Activated CD4-positive, alpha-beta memory T cell treated with anti-CD3 and anti-CD28 coated beads for 36 hours (primary cell): Measurements from ENCODE around the gene THAP12. TPM values are rescaled to one million over a fixed set of nuclear protein-coding genes. Genes with fewer than 3 reads are reported as not detected.

Experiments used
- CTCF ChIA-PET: fragments of 350-600 bp; sonication (Branson Sonifier 250); formaldehyde crosslinking; loops from one replicate; lab custom pipeline; 2021; ENCODE audit warnings: antibody characterized with exemption, inconsistent platforms; lab: Charles Lee
- POLR2A ChIA-PET: fragments of 350-600 bp; sonication (Branson Sonifier 250); formaldehyde crosslinking; loops from one replicate; lab custom pipeline; 2021; ENCODE audit warnings: antibody characterized with exemption; lab: Charles Lee
- DNase-seq: peaks from one replicate; pipeline ENCODE4 v3.0.0-alpha.2; 2020
- H3K27ac Mint-ChIP-seq: one replicate; pipeline ENCODE4 v1.8.0; 2021; ENCODE audit warnings: mixed read lengths
- H3K27me3 Mint-ChIP-seq: one replicate; pipeline ENCODE4 v1.8.0; 2021; ENCODE audit warnings: mixed read lengths
- H3K36me3 Mint-ChIP-seq: one replicate; pipeline ENCODE4 v1.8.0; 2021; ENCODE audit warnings: mixed read lengths
- H3K4me1 Mint-ChIP-seq: one replicate; pipeline ENCODE4 v1.8.0; 2021; ENCODE audit warnings: low read depth, mixed read lengths
- H3K4me3 Mint-ChIP-seq: one replicate; pipeline ENCODE4 v1.8.0; 2021; ENCODE audit warnings: mild to moderate bottlenecking, mixed read lengths
- H3K9me3 Mint-ChIP-seq: one replicate; pipeline ENCODE4 v1.8.0; 2021; ENCODE audit warnings: mixed read lengths
- intact Hi-C: fragments of 100-400 bp; cut with micrococcal nuclease; formaldehyde crosslinking; loops from one replicate; pipeline ENCODE4 v1.15.1; 2023
- total RNA-seq, 2 experiments: library from RNA; stranded (reverse); gene quantifications; one replicate each; pipeline ENCODE4 v1.2.3, GENCODE V29; 2021

THAP12 gene
- total RNA-seq, 2 experiments from 2014 or later = 46.2 to 49.2 TPM

DNA sequence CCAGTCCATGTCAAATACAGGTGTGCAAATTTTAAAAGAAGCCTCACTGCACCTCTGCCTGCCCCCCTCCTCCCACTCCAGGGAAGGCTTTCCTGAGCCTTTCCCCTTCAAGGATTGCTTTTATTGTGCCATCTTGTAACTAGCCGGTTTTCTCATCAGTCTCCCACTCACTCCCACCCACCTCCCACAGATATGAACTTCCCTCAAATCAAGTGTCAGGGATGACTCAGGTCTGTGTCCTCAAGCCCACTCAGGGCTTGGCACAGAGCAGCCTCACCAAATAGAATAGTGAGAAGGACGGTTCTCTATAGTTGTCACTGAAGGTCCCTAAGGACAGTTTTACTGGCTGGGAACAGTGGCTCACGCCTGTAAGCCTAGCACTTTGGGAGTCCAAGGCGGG is 43.0 kb downstream of the THAP12 start:
- H3K4me3 Mint-ChIP-seq = no peak overlapping the region
- peaks cover 21% of the 10 kb centered on the region for H3K4me1 Mint-ChIP-seq
- DNase-seq = no peak
- POLR2A ChIA-PET = no interaction called here
- H3K36me3 Mint-ChIP-seq = peaks cover 3% of the 10 kb centered on the region
- no peak overlapping the region for H3K27ac Mint-ChIP-seq
- peaks cover 25% of the 10 kb centered on the region for H3K9me3 Mint-ChIP-seq
- CTCF ChIA-PET = interaction anchor here (2.2 kb wide), 1 partner anchor 130 kb away, joined by 11 read pairs; no protein-coding TSS in a partner anchor
- no peaks in the 10 kb centered on the region for H3K27me3 Mint-ChIP-seq
- intact Hi-C loops = no loop called here

- Mint-ChIP-seq H3K4me3 (no peak overlapping the region), H3K36me3 (peaks cover 3% of the 10 kb centered on the region), H3K4me1 (peaks cover 21% of the 10 kb centered on the region), H3K27ac (no peak overlapping the region), H3K27me3 (no peaks in the 10 kb centered on the region), H3K9me3 (peaks cover 25% of the 10 kb centered on the region)
- DNase-seq = no peak
- intact Hi-C loops = no loop called here
- CTCF ChIA-PET = interaction anchor here (2.2 kb wide), 1 partner anchor 129 kb away, joined by 11 read pairs; no protein-coding TSS in a partner anchor
- POLR2A ChIA-PET = no interaction called here
Measured at GRCh38 chr11:76337469-76337868, 43.5 kb downstream of the THAP12 start.

- H3K36me3 Mint-ChIP-seq = peaks cover 3% of the 10 kb centered on the region
- no peak overlapping the region for H3K27ac Mint-ChIP-seq
- H3K4me1 Mint-ChIP-seq = peaks cover 21% of the 10 kb centered on the region
- H3K4me3 Mint-ChIP-seq = no peak overlapping the region
- DNase-seq = no peak
- ChIA-PET CTCF (interaction anchor here (1.2 kb wide), 1 partner anchor 129 kb away, joined by 3 read pairs; no protein-coding TSS in a partner anchor), POLR2A (no interaction called here)
- intact Hi-C loops = no loop called here
- no peaks in the 10 kb centered on the region for H3K27me3 Mint-ChIP-seq
- H3K9me3 Mint-ChIP-seq = peaks cover 25% of the 10 kb centered on the region
Measured at GRCh38 chr11:76336597-76336996, 44.3 kb downstream of the THAP12 start.

GRCh38 chr11:76335842-76336241 is 45.1 kb downstream of the THAP12 start:
- Mint-ChIP-seq H3K9me3 (peaks cover 25% of the 10 kb centered on the region), H3K27ac (no peak overlapping the region), H3K36me3 (peaks cover 3% of the 10 kb centered on the region), H3K4me1 (peaks cover 21% of the 10 kb centered on the region), H3K4me3 (no peak overlapping the region), H3K27me3 (no peaks in the 10 kb centered on the region)
- CTCF ChIA-PET = interaction anchor here (1.2 kb wide), 1 partner anchor 128 kb away, joined by 3 read pairs; no protein-coding TSS in a partner anchor
- DNase-seq = no peak
- intact Hi-C loops = no loop called here
- POLR2A ChIA-PET = no interaction called here

- no peaks in the 10 kb centered on the region for H3K27me3 Mint-ChIP-seq
- peaks cover 21% of the 10 kb centered on the region for H3K4me1 Mint-ChIP-seq
- H3K4me3 Mint-ChIP-seq = no peak overlapping the region
- H3K27ac Mint-ChIP-seq = no peak overlapping the region
- peaks cover 25% of the 10 kb centered on the region for H3K9me3 Mint-ChIP-seq
- CTCF ChIA-PET = no interaction called here
- peaks cover 3% of the 10 kb centered on the region for H3K36me3 Mint-ChIP-seq
- DNase-seq = no peak
- intact Hi-C loops = no loop called here
- POLR2A ChIA-PET = no interaction called here
Measured at GRCh38 chr11:76334826-76335389, 46.0 kb downstream of the THAP12 start.

GRCh38 chr11:76330651-76331050 is 50.3 kb downstream of the THAP12 start:
- no peak overlapping the region for H3K4me3 Mint-ChIP-seq
- DNase-seq = no peak
- ChIA-PET CTCF (interaction anchor here (1.1 kb wide), 1 partner anchor 179 kb away, joined by 3 read pairs; no protein-coding TSS in a partner anchor), POLR2A (no interaction called here)
- intact Hi-C loops = no loop called here
- H3K4me1 Mint-ChIP-seq = no peaks in the 10 kb centered on the region
- no peak overlapping the region for H3K27ac Mint-ChIP-seq
- H3K9me3 Mint-ChIP-seq = peaks cover 16% of the 10 kb centered on the region
- H3K27me3 Mint-ChIP-seq = peaks cover 2% of the 10 kb centered on the region
- peaks cover 3% of the 10 kb centered on the region for H3K36me3 Mint-ChIP-seq

DNA sequence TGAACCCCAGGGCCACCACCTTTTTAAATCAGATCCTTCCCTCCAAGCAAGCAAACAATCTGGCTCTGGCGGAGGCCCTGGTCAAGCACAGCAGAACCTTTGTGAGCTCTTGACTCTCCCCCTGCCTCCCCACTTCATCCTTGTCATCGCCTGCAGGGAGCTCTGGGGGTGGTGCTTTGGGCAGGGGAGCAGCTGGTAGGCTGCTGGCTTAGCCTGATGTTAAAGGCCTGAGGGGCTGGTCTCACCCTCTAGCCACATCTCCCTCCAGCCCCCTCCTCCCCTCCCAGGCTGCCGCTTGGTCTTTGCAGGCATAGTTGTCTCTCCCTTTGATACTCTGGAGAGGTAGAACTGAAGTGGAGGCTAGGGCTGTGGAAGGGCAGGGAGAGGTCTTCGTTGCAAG is 50.9 kb downstream of the THAP12 start:
- H3K4me3 Mint-ChIP-seq = no peak overlapping the region
- H3K36me3 Mint-ChIP-seq = peaks cover under 1% of the 10 kb centered on the region
- H3K27ac Mint-ChIP-seq = no peak overlapping the region
- CTCF ChIA-PET = interaction anchor here (0.6 to 1.1 kb wide), 2 partner anchors 42 to 178 kb away, joined by 3 read pairs; no protein-coding TSS in a partner anchor
- peaks cover 2% of the 10 kb centered on the region for H3K27me3 Mint-ChIP-seq
- no peak for DNase-seq
- no peaks in the 10 kb centered on the region for H3K4me1 Mint-ChIP-seq
- intact Hi-C loops = no loop called here
- POLR2A ChIA-PET = no interaction called here
- peaks cover 11% of the 10 kb centered on the region for H3K9me3 Mint-ChIP-seq

- DNase-seq = no peak
- no peak overlapping the region for H3K4me3 Mint-ChIP-seq
- ChIA-PET POLR2A (no interaction called here), CTCF (interaction anchor here (0.7 to 3.1 kb wide), 3 partner anchors 121 to 731 kb away, joined by 3 to 15 read pairs (median 5); no protein-coding TSS in a partner anchor)
- peaks cover 2% of the 10 kb centered on the region for H3K9me3 Mint-ChIP-seq
- H3K36me3 Mint-ChIP-seq = no peaks in the 10 kb centered on the region
- intact Hi-C loops = no loop called here
- H3K4me1 Mint-ChIP-seq = no peaks in the 10 kb centered on the region
- H3K27ac Mint-ChIP-seq = no peak overlapping the region
- peaks cover 2% of the 10 kb centered on the region for H3K27me3 Mint-ChIP-seq
Measured at GRCh38 chr11:76329084-76329648, 51.8 kb downstream of the THAP12 start.

- Mint-ChIP-seq H3K27ac (no peak overlapping the region), H3K9me3 (no peaks in the 10 kb centered on the region), H3K4me3 (no peak overlapping the region), H3K4me1 (peaks cover 11% of the 10 kb centered on the region), H3K27me3 (peaks cover 6% of the 10 kb centered on the region), H3K36me3 (no peaks in the 10 kb centered on the region)
- CTCF ChIA-PET = interaction anchor here (1.0 to 3.1 kb wide), 3 partner anchors 9 to 525 kb away, joined by 3 to 15 read pairs (median 3); no protein-coding TSS in a partner anchor
- DNase-seq = no peak
- intact Hi-C loops = no loop called here
- POLR2A ChIA-PET = interaction anchor here (0.6 kb wide), 1 partner anchor 123 kb away, joined by 3 read pairs; no protein-coding TSS in a partner anchor
Measured at GRCh38 chr11:76327756-76328388, 53.1 kb downstream of the THAP12 start.

DNA sequence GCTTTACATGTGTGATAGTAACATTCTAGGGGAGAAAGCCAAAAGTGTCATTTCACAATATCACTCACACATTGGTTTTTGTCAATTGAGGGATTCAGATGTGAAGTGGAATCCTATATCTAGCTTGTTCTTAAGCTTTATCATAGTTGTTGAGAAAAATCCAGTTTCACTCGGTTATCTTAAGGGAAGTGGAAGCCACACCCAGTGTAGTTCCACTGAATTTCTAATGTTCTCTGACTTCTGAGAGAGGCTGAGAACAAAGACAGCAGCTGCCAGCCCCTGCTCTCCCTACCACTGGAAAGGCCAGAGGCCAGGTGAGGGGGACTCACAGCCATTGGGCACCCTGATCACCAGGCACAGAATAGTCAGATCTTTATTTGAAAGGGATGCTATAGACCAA is 53.7 kb downstream of the THAP12 start:
- Mint-ChIP-seq H3K27ac (no peak overlapping the region), H3K4me3 (no peak overlapping the region), H3K4me1 (peaks cover 16% of the 10 kb centered on the region), H3K27me3 (peaks cover 8% of the 10 kb centered on the region), H3K36me3 (no peaks in the 10 kb centered on the region), H3K9me3 (no peaks in the 10 kb centered on the region)
- CTCF ChIA-PET = interaction anchor here (3.1 kb wide), 1 partner anchor 119 kb away, joined by 15 read pairs; no protein-coding TSS in a partner anchor
- intact Hi-C loops = no loop called here
- DNase-seq = no peak
- POLR2A ChIA-PET = interaction anchor here (0.6 kb wide), 1 partner anchor 123 kb away, joined by 3 read pairs; no protein-coding TSS in a partner anchor

DNA sequence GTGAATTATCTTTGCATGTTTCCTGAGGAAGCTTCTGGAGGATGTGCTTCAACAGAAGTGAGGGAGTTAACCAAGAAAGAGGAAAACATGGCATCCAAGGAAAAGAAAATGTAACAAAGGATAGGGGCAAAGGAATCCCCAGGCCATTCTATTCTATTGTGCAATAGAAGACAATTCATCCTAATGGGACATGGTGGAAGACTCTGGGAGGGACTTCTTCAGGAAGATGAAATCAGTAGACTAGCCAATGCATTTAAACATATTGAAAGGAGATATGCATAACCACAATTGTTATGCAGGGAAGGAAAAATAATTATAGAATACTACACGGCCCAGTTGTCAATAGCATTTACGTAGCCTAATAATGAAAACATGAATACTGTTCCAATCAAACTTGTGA is 55.7 kb downstream of the THAP12 start:
- CTCF ChIA-PET = interaction anchor here (8.9 kb wide), 1 partner anchor 116 kb away, joined by 241 read pairs; the partner anchor contains the start of gene WNT11
- intact Hi-C loops = no loop called here
- no peak for DNase-seq
- Mint-ChIP-seq H3K27ac (no peak overlapping the region), H3K9me3 (no peaks in the 10 kb centered on the region), H3K4me3 (no peak overlapping the region), H3K36me3 (no peaks in the 10 kb centered on the region), H3K4me1 (peaks cover 16% of the 10 kb centered on the region), H3K27me3 (peaks cover 21% of the 10 kb centered on the region)
- POLR2A ChIA-PET = no interaction called here

DNA sequence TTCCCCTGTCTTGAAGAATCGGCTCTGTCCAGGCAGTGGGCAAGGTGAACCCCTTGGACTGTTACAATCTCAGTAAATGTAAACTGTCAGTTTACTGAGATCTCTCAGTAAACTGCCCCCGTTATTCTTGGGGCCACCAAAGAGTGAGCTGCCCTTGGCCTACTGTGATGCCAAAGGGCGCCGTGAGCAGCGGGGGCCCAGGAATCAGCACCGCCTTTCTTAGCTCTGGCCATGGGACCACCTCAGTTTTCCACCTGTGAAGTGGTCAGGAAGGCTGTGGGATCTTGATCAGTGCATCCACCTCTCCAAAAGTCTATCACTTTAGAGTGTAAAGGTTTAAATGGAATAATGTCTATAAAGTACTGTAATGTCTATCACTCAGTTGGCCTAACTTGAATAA is 57.1 kb downstream of the THAP12 start:
- ChIA-PET CTCF (interaction anchor here (8.9 kb wide), 1 partner anchor 115 kb away, joined by 241 read pairs; the partner anchor contains the start of gene WNT11), POLR2A (no interaction called here)
- Mint-ChIP-seq H3K4me1 (peaks cover 16% of the 10 kb centered on the region), H3K36me3 (no peaks in the 10 kb centered on the region), H3K27me3 (peaks cover 29% of the 10 kb centered on the region), H3K27ac (no peak overlapping the region), H3K4me3 (no peak overlapping the region), H3K9me3 (no peaks in the 10 kb centered on the region)
- DNase-seq = no peak
- intact Hi-C loops = no loop called here
